GM18858 (cell line): Measurements from ENCODE around the gene DND1.
"Not testable (repeated sequence)": the region's sequence is repeated elsewhere in the genome, so short reads cannot be mapped to it uniquely, and the experiment has no call there.

Experiments used
- ATAC-seq: cut with Tn5 transposase; IDR thresholded peaks from one replicate; pipeline ENCODE4 v1.9.1; 2021; ENCODE audit not compliant: unreplicated experiment

The DND1 gene

DNA sequence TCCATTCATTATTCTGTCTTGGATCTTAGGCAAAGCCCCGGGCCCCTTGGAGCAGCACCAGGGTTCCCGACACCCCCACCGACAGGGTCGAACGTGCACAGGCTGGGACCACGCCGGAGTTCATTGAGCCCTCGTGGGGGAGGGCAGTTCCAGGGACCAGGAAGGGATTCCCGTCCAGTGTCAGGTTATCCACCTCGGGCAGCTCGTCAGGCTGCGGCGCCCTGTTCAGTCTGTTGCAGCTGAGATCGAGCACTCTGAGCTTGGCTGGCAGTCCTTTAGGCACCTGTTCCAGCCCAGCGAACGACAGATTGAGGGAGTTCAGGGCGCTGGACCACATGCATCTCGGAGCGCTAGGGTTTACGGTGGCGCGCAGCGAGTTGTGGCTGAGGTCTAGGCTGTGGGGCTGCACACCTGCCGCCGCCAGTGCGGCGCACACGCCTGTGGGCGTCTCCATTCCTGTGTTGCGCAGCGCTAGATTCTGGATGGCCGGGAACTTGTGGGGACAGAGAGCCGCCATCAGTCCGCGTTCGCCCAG is 41.5 kb downstream of the DND1 start:
- peak; percentile 11 for ATAC-seq

DNA sequence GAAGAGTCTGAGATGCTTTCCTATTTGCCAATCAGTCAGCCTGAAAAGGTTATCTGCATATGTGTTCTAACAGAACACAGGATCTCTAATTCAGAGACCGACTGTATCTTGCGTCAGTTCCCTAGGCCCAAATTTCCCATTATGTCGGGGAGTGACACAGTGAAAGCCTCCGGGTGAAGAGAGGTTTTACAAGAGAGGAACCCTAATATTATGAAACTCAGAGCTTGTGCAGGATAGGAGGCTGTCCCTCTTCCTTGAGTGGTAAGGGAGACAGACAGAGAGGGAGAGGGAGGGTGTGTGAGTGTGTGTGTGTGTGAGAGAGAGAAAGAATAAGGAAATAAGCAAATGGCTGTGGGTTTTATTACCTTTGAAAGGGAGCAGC is 42.3 kb downstream of the DND1 start:
- no peak for ATAC-seq

DNA sequence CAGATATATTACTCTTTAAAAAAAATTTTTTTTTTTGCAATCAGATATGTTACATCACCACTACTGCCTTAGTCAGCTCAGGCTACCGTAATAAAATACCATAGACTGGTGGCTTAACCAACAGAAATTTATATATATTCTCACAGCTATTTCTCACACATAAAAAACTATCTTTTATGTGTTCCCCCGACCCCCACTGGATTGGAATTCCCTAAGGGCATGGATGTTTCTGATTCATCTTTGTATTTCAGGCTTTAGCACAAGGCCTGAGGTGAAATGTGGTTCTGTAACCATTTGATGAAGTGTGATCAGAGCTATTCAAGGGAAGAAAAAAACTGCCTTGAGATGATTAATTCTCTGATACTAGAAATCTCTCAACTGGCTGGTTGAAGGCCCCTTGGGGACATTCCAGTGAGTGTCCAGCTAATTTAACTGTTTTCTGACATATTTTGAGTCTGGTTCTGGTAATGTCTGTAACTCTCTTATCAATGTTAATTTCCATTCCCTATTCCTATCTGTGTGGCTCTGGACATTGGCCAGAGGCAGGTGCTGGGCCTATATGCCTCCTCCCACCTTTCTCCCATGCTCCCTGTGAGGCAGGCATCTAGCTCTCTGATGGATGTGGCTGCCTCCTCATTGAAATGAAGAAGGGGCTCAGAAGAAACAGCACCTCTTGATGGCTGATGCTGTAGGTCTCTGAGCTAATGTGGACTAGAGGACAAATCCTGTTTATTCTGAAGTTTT is 42.9 kb downstream of the DND1 start:
- ATAC-seq, result no peak

GRCh38 chr5:140628711-140629110 is 44.7 kb downstream of the DND1 start:
- no peak for ATAC-seq

- ATAC-seq, result no peak
Measured at GRCh38 chr5:140627972-140628371, 45.4 kb downstream of the DND1 start.

- not testable (repeated sequence) for ATAC-seq
Measured at GRCh38 chr5:140624886-140625285, 48.5 kb downstream of the DND1 start.

- not testable (repeated sequence) for ATAC-seq
Measured at GRCh38 chr5:140623061-140623460, 50.3 kb downstream of the DND1 start.

DNA sequence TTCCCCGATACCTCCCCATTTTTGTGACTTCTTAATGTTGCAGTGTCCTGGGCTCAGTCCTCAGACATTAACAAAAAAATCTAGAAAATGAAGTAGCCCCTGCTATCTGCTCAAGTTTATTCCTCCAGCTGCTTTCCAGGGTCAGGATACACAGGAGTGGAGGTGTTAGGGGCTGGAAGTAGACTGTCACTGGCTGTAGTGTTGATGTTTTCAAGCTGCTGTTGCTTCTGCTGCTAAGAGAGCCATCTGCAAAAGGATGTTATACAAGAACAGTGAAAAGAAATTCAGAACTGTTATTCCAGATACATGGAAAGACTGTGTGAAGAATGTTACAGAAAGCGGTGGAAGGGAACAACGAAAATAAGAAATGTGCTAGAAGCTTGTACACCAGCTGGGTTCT is 51.1 kb downstream of the DND1 start:
- no peak for ATAC-seq
